Astrocyte (in vitro differentiated cells and primary cell): Measurements from ENCODE around the gene MTHFD1.

Source experiments
- EZH2 ChIP-seq: IDR thresholded peaks from 2 replicates; pipeline ENCODE4 v1.6.1; 2012; ENCODE audit warnings: mild to moderate bottlenecking, low read length, inconsistent platforms; ENCODE audit not compliant: insufficient read depth
- TF ChIP-seq, protein P1 (sequence below): IDR thresholded peaks from 2 replicates; pipeline ENCODE4 v1.5.1; 2011; ENCODE audit warnings: low read depth, mild to moderate bottlenecking, inconsistent platforms, low read length, moderate library complexity; ENCODE audit not compliant: insufficient read depth

DNA sequence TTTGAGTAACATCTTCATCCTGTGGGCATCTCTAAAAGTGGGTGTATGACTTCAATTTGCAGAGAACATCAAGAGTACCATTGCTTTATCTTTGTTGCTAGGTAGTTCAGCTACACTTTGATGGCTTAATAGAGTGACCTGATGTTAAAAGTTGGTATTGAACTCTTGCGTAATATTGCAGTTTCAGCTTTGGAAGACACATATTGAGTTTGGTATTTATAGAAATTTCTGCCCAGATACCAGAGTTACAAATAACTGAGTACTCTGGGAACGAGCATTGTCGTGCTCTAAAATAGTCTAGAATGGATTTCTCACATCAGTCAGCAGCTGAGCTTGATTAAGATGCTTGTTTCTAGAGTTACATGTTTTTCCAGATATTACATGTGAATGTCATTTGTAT, 52.3 kb downstream of the MTHFD1 start:
- TF ChIP-seq, protein P1, sequence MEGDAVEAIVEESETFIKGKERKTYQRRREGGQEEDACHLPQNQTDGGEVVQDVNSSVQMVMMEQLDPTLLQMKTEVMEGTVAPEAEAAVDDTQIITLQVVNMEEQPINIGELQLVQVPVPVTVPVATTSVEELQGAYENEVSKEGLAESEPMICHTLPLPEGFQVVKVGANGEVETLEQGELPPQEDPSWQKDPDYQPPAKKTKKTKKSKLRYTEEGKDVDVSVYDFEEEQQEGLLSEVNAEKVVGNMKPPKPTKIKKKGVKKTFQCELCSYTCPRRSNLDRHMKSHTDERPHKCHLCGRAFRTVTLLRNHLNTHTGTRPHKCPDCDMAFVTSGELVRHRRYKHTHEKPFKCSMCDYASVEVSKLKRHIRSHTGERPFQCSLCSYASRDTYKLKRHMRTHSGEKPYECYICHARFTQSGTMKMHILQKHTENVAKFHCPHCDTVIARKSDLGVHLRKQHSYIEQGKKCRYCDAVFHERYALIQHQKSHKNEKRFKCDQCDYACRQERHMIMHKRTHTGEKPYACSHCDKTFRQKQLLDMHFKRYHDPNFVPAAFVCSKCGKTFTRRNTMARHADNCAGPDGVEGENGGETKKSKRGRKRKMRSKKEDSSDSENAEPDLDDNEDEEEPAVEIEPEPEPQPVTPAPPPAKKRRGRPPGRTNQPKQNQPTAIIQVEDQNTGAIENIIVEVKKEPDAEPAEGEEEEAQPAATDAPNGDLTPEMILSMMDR, result no peak
- no peak for TF ChIP-seq EZH2
